NCI-H526 treated with DMSO at 0.1 percent for 48 hours (cell line): ENCODE data around the gene THBS1.

ENCODE experiments used
- DNase-seq: peaks from one replicate; lab custom pipeline; 2025; lab: John Stamatoyannopoulos, UW

Gene THBS1

GRCh38 chr15:39608185-39609139, 27.6 kb downstream of the THBS1 start:
- DNase-seq: no peak

DNA sequence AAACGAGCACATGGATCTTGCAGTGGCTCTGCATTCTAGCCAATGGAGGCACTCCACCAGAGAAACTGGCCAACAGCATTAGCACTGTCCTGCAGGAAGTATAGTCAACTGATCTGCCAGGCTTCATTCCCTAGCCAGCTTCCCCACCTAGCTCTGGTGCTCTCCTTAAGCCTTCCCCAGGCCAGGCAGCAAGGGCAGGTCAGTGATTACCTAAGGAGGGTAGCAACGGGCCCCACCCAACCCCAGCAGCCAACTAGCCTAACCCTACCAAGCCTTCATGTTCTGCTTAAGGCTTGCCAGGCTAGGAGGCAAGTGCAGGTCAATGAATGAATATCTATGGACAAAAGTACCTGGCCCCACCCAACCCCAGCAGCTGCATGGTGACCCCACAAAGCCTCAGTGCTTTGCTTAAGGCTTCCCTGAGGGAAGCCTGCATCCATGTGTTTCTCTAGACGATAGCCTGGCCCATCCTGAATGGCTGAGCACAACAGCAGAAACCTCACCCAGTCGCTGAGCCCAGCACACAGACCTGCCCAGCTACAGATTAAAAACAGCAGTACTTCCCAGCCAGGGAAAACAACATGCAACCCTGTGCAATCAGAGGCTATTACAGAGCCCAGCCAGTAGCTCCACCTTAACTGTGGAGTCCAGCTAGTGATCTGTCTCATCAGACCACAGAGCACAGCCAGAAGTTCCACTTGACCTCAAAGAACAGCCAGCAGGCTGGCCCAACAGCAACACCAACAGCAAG, 28.5 kb downstream of the THBS1 start:
- DNase-seq: no peak

GRCh38 chr15:39610665-39611064, 29.8 kb downstream of the THBS1 start:
- DNase-seq: no peak

- DNase-seq: no peak
Measured at GRCh38 chr15:39613271-39613670, 32.4 kb downstream of the THBS1 start.

DNA sequence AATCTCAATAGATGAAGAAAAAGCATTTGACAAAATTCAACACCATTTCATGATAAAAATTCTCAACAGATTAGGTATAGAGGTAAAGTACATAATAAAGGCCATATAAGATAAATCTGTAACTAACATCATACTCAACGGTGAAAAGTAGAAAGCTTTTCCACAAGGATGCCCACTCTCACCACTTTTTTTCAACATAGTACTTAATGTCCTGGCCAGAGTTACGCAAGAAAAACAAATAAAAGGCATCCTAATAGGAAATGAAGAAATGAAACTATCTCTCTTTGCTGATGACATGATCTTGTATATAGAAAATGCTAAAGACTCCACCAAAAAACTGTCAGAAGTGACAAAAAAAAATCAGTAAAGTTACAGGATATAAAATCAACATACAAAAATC, 33.0 kb downstream of the THBS1 start:
- no peak for DNase-seq

- no peak for DNase-seq
Measured at GRCh38 chr15:39616731-39617455, 36.0 kb downstream of the THBS1 start.

- DNase-seq: no peak
Measured at GRCh38 chr15:39618063-39618823, 37.4 kb downstream of the THBS1 start.

DNA sequence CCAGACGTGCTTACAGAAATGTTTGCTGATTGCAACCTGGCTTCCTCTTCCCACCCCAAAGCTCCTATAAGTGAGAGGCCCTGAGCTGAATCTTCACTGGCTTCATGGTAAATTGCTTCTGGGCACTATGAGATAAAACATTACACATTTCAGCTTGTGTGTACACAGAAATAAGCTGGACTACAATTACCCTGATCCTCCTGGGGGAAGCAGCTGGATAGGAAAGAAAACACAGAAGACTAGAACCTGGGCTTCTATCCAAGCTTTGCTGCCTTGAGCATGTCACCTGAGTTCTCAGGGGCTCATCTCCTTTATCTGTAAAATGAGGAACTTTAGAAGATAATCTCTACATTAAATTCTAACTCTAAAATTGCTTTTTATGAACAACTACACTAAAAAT, 40.3 kb downstream of the THBS1 start:
- DNase-seq: no peak

- DNase-seq: no peak
Measured at GRCh38 chr15:39621976-39622375, 41.1 kb downstream of the THBS1 start.

DNA sequence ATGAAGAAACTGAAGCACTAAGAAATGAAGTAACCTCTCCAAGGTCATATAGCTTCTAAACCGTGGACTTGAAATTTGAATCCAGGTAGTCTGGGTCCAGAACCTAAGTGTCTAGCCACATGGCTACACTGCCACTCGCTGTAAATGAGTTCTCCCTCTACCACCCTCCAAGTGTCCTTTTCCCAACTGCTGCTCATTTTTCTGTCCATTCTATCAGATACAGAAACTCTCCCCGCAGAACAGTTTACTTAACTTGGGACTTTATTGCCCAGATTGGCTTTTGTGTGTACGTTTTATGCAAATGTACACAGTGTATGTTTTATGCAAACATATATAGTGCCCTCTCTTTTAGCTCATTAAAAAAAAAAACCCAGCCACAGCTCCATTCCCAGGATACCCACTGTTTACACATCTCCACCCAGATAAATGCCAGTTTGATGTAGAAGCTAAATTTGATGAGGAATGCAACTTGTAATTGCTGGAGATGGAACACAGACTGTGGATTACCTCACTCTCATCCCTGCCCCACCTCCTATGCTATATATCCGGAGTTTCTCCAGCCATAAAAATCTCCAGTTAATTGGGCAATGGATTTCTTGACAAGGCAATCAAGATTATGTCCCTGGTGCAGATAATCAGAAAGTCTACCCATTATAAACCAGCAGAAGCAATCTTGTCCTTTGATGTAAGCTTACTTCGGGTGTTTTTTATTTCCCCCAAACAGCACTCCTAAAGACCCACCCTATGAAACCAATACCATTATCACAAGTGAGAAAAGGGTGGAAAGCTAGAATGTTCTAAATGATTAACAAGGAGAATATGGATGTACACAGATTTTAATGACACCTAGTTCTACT, 42.0 kb downstream of the THBS1 start:
- DNase-seq: peak; percentile 35

DNA sequence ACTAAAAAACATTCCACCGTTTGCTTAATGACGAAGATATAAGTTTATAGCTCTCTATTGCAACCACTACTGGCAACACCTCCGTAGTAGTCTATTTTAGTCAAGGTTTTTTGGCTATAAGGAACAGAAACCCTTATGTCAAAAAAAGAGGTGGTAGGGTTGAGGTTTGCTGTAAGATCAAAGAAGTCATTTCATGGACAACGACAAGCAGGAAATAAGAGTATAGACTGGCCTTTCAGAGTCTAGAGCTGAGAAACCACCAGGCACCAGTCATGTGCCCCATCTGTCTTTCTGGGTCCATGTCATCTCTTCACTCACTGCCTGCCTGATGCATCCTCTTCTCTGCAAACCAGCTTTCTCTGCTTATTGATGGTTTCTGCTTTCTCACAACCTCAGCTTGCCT, 42.7 kb downstream of the THBS1 start:
- DNase-seq: no peak

- no peak for DNase-seq
Measured at GRCh38 chr15:39624806-39625205, 43.9 kb downstream of the THBS1 start.

GRCh38 chr15:39625451-39625850, 44.6 kb downstream of the THBS1 start:
- DNase-seq: no peak

DNA sequence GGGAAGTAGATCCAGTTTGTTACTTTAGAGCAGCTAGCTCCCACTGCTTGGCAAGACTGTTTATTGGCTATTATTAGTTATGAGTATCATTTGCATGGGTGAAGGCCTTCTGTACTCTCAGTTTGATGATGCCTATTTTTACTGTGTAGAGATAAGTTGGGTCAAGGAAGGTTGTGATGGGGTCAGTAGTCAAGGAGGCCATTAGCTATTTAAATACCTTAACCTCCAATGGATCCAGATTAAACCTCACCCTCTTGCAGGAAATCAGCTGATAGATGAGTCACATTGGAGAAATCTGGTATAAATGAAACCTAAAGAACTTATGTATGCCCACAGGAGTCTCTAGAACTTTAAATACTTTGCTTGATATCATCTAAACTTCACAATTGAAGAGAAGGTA, 45.0 kb downstream of the THBS1 start:
- no peak for DNase-seq

- no peak for DNase-seq
Measured at GRCh38 chr15:39627451-39628143, 46.7 kb downstream of the THBS1 start.

DNA sequence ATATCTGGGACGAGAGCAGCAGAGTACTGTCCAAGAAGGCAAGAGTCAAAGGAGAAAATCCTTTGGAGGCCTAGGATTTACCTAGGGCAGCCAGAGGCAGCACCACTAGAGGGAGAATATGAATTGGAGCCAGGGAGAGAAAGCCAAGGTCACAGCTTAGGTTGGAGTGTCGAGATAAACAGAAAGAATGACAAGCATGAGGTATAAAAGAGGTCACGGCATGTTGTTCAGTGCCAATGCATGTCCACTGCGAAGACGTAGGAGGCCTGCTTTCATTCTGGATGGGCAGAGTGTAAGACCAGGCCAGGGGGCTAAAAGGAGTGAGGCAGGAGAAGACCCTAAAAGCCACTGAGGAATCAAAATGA, 47.2 kb downstream of the THBS1 start:
- no peak for DNase-seq

DNA sequence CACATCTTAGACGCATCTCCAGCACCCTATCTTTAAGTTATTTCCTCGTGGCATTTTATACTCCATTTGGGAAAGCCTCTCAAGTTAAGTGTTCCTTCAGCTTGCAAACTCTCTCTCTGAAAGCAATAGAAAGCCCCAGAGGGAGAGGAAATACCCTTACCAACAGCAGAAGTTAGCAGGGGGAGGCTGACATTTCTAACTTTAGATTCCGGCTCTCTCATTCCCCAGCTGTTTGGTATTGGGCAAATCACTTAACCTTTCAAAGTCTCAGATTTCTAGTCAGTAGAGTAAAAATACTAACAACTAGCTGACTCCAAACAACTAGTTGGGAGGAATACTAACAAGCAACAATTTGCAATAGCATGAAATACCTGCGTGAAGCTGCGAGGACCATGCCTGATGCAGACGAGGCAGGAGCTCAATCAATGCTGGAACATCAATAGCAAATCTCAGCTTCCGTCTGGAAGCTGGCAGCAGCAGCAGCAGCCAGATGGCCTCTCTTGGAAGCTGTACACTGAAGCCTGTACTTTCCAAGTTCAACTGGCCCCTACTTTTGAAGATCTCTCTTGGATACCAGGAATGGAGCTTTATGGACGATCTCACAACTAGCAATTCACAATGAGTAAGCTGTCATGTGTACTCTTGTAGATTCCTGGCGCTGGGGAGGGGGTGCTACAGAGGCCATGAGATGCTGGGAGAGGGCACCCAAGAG, 47.8 kb downstream of the THBS1 start:
- no peak for DNase-seq

DNA sequence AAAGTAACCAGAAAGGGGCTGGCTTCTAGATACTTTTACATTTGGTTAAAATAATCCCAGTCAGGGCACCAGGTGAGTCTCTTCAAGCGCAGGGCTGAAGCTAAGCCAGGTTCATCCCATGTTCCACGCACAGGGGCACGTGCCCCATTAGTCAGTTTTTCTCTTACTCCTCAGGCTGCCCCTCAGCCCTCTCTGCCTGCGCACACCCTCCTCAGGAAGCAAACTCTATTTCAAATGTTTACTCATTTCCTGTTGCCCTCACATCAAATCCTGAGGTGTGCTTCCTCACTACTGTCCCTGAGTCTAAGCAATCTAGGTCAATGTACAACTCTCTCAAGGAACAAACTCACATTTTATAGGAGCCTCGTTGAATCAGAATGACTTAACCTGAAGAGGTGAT, 48.5 kb downstream of the THBS1 start:
- no peak for DNase-seq

- peak; percentile 23 for DNase-seq
Measured at GRCh38 chr15:39629906-39630305, 49.0 kb downstream of the THBS1 start.

DNA sequence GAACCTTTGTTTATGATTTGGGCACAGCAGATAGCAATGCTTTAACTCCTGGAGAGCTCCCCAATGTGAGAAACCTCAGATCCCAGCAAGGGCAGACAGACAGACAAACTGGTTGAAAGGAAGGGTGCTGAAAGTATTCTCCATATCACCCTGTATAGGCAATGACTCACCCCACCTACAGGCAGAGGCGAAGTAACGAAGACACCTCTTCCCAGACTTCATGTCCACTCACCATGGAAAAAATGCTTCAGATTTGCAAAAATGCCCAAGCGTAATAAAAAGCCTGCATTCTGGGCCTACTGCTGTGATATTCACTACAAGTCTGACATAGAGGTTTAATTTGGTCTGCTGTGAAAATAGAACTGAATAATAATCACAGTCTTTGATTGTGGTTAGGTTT, 50.5 kb downstream of the THBS1 start:
- DNase-seq: no peak
